ENCODE results near the gene EHD1. TPM values are rescaled to one million over a fixed set of nuclear protein-coding genes. Genes with fewer than 3 reads are reported as not detected.

Gene EHD1
- 85.6 TPM for total RNA-seq

DNA sequence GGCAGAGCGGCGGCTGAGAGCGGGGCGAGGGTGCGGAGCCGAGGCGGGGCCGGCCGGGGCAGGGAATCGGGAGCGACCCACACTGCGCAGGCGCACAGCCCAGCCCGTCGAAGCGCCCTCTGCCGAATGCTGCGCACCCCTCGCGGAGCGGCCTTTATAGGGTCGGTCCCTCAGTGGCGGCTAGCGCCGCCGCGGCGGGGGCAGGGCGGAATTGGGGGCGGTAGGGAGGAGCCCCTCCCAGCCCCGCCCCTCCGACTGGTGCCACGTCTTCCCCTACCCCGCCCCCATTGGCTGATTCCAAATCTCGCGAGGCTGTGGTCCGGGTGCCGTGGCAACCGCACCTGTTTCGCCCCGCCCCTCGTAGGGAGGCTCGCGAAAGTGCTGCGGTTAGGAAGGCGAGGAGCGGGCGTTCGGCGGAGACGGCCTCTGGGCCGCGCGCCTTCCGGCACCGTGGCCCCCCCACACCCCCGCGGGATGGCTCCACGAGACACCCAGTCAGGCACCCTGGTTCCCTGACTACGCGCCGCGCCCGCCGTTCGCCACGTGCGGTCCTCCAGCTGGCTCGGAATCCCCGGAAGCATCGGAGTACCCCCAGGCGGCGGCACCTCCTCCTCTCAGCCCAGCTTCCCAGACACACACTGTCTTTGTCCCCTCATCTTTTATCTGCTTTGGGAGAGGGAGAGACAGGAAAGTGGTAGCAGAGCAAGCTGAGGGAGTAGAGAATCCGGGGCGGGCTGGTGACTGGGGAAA lies at the start of gene EHD1:
TSS of gene EHD1 (minus strand) at position 128 of the 750 bp plus-strand sequence. CDS start 157 bp downstream, outside the sequence.
- peak; percentile 99 for DNase-seq (ENCODE audit: low spot score)

DNA sequence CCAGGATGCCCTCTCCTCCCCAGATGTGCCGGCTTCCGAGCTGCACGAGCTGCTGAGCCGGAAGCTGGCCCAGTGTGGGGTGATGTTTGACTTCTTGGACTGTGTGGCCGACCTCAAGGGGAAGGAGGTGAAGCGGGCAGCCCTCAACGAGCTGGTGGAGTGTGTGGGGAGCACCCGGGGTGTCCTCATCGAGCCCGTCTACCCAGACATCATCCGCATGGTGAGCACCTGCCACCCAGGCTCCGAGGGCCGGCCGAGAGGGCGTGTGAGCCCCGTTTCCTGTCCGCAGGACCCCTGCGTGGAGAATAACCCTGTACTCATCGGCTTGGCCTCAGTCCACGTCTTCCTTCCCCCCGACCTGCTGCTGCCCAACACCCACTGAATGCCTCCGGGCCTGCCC lies 48.3 kb upstream of the EHD1 start:
- no peak for DNase-seq (ENCODE audit: low spot score)

DNA sequence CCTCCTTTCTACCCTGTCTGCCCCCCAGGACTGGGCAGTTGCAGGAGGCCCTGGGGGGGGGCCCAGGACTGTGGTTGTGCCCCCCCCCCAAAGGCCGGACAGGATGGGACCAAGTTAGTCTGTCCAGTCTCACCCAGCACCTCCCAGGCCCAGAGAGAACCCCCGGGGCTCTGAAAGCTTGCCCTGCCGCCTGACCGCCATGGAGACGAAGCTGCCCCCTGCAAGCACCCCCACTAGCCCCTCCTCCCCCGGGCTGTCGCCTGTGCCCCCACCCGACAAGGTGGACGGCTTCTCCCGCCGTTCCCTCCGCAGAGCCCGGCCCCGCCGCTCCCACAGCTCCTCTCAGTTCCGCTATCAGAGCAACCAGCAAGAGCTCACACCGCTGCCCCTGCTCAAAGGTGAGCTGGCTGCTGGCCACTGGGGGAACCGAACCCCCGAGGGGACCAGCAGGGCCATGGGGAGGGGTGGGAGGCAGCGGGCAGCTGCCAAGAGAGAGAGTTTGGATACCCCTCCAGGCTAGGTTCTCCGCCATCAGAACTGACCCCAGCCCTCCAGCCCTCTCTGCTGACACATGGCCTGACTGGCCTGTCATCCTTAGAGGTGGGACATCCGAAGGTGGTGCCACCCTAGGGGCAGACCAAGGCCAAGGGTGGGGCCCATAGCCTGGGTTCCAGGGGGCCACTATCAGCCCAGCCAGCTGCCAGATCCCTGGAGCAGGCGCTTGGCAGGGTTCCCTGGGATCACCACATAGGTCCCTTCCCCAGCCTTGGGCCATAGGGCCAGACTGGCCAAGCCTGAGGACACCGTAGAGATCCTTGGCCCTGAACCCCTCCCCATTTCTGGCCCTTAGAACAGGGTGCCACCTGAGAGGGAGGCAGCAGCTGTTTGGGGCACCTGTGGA lies 47.4 kb upstream of the EHD1 start:
- no peak for DNase-seq (ENCODE audit: low spot score)

DNA sequence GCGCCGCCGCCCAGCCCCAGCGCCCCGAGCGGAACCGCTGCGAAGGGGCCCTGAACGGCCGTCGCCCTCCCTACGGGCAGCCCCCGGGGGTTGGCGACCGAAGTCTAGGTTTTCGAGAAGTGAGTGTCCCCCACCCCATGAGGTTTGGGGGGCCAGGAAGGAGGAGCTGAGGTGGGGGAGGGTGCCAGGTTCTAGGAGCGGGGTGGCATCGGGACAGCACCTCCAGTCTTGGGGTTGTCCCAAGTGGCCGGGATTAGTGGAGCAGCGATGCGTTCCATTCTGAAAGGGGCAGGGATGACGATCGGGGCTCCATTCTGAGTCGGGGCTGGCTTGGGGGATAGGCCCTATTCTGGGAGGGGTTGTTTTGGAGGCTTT lies 46.5 kb upstream of the EHD1 start:
- DNase-seq (ENCODE audit: low spot score) = no peak

DNA sequence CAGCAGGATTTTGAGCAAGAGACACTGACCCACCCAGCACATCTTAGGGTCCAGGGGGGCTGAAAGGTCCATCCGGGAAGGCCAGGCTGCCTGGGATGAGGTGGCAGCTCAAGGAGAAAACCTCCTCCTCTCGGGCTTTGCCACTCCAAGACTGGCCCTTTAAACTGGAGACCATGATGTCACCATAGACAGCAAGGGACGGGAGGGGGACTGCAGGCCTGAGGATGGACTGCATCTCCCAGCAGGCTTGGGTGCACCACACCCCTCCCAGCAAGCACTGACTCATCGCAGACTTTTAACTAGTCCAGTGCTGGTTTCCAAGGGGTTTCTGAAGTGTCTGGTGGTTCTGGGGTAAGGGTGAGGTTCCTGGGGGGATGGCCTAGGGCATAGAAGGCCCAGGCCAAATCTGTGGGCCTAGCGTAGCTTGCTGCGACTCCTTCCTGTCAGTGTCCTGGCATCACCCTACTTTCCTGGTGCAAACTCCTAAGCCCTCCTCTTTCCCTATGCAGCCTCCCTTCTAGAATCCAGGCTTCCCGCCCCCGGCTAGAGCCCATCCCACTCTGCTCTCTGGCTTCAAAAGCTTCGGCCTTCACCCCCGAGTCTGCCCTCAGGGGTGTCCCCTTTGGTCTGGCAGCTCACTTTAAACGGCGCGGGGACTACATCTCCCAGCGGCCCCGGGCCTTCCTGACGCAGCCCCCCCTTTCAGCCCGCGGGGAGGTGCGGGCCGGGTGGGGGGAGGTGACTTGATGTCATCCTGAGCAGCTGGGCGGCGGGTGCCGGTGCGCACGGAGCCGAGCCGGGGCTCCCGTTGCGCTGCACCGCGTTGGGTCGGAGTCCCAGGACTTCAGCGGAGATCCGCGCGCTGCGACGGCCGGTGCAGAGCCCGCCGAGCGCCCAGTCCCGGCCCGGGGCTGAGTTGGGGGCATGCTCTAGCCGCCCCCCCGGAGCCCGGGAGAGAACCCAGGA lies 45.8 kb upstream of the EHD1 start, which contains the start of gene PPP2R5B:
TSS of gene PPP2R5B (plus strand) at position 746 of the 966 bp plus-strand sequence. CDS start 1,046 bp downstream, outside the sequence.
- peak; percentile 94 for DNase-seq (ENCODE audit: low spot score)

DNA sequence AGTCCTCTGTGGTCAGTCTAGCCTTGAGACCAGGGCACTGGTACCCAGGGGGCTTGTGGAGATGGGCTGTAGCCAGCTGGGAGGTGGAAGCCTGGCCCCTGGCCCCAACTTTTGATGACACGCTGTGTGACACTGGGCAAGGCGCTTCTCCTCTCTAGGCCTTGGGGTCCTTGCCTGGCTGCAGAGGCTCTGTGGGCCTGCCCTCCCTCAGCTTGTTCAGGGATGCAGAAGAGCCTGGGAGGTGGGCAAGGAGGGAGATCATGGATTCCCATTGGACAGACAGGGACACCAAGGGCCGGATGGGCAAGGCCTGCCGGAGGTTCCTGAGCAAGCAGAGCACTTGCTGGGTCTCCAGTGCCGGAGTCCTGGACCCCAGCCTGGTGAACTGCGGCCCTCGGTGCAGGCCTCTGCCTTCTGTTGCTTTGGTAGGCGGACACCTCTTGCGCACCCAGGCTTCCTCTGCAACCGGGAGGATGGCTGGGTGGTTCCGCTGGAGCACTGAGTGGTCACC lies 44.8 kb upstream of the EHD1 start:
- DNase-seq (ENCODE audit: low spot score) = no peak

DNA sequence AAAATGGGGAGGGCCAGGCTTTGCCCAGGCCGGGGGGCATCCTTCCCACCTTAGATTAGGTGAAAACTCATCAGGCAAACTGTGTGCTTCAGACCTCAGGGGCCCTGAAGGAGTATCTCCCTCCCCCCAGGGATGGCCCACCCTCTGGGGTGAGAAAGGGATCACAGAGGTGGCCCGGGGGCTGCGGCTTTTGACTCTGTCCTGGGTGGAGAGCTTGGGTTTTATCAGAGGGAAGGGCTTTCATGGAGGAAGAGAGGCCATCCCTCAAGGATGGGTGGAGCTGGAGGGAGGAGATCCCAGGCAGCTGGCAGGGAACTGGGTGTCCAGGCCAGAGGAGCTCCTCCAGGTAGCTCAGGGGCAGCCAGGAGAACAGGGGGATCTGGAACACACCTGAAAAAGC lies 43.0 kb upstream of the EHD1 start:
- no peak for DNase-seq (ENCODE audit: low spot score)

DNA sequence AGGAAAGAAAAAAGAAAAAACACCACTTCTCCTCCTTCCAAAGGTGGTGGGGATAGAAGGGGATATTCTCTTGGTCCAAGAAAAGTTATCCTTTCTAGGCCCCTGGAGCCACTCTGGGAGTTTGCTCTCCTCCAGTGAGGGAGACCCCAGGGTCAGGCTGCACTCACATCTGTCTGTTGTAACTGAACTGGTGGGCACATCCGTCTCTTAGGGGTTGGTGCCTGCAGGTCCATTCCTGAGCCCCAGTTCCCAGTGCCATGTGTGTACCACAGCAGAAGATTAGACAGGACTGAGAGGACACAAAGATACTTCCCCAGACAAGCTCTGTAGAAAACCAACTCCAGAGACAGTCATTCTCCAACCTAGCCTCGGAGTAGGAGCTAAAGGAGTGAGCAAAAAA lies 41.7 kb upstream of the EHD1 start:
- no peak for DNase-seq (ENCODE audit: low spot score)

DNA sequence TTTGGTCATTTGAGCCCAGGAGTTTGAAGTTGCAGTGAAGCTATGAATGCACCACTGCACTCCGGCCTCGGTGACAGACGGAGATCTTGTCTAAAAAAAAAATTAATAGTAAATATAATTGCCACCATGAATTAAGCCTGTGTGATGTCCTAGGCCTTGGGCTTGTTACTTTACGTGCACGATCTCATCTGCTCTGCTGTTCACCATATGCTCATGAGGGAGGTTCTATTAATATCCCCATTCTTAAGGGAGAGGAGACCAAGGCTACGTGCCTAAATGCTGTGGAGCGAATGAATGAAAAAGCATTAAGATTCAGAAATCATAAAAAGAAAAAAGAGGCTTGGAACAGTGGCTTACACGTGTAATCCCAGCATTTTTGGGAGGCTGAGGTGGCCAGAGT lies 41.2 kb upstream of the EHD1 start:
- no peak for DNase-seq (ENCODE audit: low spot score)

DNA sequence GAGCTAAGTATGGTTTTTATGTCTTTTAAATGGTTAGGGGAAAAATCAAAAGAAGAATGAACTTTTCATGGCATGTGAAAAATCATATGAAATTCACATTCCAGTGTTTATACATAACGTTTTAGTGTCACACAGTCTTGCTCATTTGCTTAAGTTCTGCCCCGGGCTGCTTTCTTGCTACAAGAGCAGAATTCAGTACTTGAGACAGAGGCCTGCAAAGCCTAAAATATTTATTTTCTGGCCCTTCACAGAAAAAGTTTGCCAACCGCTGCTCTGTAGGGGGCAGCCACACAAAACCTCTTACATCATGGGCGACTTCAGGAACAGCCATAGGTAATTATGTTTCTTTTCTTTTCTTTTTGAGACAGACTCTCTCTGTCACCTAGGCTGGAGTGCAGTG lies 39.6 kb upstream of the EHD1 start:
- no peak for DNase-seq (ENCODE audit: low spot score)

DNA sequence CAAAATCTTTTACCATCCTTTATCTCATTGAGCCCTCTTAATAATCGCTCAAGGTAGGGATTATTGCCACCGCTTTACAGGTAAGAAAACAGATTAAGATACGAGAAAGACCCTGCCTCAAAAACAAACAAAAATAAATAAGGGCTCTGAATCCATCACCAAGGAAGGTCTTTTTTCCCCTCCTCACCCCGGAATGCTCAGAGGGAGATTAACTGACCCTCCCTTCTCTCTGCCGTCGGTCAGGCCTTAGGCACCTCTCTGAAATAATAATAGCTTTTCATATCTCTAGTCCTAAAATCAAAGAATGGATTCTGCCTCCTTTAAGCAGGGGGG lies 39.2 kb upstream of the EHD1 start:
- no peak for DNase-seq (ENCODE audit: low spot score)

DNA sequence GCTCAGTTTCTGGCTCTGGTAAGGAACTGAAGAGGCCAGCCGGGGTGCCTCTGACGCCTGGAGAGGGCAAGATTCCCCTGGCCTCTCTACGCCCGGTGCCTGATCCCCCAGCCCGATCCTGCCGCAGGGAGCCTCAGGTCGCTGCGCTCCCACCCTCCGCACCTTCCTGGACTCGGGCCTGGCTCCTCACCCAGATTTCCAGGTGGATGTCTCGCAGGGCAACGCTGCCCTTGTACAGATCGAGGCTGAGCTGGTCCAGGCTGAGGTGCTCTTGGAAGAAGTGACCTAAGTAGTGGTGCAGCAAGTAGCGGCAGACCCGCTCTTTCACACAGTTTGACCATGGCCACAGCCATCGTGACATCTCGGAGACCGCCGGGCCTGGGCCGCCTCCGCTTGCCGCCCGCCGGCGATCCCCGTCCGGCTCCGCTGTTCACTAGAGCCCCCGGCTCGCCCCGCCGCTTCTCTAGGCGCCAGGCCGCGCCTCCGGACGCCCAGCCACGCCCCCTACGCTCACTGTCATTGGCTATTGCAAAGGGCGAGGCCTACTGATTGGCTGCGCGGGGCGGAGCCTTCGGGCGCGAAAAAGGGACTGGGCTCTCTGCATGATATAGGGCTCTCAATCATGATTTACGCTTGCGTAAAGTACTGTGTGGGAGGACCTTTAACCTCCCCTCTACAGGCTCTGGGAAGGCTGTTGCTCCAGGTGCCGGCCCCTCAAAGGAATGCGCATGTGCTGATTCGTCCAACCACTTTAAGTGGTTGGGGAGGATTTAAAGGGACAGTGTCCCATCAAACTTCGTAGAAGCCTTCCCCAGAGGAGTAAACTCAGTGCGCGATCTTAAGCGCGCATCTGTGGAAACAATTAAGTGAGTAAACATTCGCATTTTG lies 38.6 kb upstream of the EHD1 start, which contains the start of gene ATG2A:
TSS of gene ATG2A (minus strand) at position 435 of the 888 bp plus-strand sequence. CDS start at position 361, 74 bp downstream.
- peak; percentile 99 for DNase-seq (ENCODE audit: low spot score)

DNA sequence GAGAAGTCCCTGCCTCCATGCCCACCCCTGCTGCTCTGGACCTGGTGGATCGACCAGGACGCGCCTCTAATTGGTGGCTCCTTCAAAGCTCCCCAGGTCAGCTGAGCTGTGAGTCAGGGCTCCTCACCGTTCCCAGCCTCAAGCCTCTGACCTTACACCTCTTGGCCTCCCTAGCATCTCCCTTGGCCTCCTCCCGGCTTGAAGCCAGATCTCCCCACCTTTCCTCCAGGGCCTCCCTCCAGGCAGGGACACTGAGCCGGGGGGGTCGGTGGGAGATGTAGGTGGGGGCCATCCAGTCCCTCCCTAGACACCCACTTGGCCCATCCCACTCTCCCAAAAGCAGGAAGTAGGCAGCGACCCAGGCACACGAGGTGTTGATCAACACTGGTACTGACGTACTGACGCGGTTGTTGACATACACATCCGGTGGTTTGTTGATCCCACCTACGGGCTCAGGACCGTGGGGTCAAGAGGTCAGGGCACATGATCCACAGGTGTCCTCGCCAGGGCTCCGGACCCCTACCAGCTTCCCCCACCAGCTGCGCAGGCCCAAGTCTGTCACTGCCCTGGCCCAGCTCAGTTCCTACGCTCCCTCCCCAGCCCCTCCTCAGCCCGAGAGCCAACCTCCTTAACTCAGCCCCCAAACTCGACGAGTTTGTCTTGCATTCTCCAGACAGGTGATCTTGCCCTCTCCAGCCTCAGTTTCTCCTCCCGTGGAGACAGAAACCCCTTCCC lies 37.8 kb upstream of the EHD1 start:
- DNase-seq (ENCODE audit: low spot score) = peak; percentile 46

DNA sequence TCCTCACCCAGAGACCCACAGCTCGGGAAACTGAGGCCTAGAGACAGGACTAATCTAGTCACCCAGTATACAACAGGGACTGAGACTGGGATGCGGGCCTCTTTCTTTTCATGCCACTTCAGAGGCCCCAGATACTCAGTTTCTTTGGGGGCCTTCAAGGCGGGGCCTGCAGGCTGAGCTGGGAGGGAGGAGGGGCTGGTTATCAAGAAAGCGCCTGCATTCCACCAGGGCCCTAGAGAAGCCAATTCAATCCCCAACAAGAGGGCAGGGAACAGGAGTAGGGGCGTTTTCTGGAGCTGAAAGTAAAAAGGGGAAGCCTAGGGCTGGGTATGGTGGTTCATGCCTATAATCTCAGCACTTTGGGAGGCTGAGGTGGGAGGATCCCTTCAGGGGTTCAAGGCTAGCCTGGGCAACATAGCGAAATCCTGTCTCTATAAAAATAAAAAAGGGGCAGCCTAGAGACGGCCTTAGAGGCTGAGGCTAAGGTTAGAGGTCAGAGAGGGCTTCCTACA lies 37.0 kb upstream of the EHD1 start:
- no peak for DNase-seq (ENCODE audit: low spot score)

DNA sequence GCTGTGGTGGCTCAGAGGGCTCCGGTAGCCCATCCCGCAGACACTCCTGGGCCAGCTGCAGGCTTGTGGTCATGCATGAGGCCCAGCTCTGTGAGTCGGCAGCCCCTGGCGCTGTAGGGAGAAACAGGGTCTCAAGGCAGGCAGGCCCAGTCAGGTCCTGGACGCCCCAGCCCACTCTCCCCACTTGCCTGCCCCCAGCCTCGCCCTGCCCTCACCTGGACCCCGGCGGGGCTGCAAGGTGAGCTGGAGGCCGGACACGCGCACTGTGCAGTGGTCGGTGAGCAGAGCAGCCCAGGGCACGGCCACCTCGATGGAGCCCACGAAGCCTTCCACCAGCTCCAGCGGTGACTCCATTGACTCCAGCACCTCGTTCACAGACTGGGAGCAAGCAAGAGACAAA lies 35.7 kb upstream of the EHD1 start:
- no peak for DNase-seq (ENCODE audit: low spot score)

DNA sequence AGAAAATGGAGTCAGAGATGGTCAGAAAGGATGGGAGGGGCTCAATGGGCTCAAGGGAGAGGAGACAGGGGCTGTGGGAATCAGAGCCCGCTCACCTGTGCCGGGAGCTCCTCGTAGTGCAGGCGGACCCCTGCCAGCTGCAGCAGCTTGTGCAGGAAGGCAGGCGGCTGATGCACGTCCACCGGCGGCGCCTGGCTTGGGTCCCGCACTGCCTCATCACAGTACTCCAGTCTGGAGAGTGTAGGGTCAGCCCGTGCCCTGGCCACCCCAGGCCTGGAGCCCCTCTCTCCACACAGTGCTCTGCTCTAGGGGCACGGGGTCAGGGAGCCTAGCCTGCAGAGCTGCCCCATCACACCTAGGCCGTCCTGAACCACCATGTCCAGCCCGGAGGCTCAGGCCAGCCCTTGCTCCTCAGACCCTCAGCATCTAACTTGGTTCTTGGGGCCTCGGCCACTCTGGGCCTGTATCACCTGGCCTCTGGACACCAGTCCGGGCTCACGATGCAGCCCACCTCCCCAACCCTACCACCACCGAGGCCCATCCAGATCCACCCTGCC lies 34.8 kb upstream of the EHD1 start:
- no peak for DNase-seq (ENCODE audit: low spot score)

DNA sequence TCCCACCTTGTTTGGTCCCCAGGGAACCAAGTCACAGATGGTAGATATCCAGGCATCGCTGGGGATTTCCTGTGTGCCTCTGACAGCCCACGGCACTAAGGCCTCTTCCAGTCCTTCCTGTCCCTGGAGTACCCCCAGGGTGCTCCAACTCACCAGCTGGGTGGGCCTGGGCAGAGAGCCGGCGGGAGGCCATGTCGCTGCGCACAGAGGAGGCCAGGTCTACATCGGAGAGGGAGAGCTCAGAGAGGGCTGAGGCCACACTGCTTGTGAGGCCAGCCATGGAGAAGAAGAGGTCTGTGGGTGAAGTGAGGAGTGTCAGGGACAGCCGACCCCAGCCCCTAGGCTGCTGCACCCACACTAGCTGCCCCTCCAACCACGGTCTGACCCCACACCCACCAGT lies 33.3 kb upstream of the EHD1 start:
- DNase-seq (ENCODE audit: low spot score) = no peak

DNA sequence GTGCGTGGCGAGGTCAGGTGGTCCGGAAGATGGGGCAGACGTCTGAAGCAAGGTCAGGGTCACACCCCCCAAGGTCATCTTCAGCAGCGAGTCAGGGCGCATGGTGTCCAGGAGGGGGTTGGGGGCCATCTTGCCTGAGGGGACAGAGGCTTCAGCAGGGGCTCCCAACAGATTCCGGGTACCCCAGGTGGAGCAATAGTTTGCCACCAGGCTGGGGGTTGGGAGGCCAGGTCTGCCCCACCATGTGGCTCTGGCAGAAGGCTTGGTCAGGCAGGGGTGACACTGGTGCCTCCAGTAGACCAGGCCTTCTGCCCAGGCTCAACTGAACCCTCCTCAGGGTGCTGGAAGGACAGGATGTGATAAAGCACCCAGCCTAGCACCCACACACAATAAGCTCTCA lies 32.7 kb upstream of the EHD1 start:
- no peak for DNase-seq (ENCODE audit: low spot score)

DNA sequence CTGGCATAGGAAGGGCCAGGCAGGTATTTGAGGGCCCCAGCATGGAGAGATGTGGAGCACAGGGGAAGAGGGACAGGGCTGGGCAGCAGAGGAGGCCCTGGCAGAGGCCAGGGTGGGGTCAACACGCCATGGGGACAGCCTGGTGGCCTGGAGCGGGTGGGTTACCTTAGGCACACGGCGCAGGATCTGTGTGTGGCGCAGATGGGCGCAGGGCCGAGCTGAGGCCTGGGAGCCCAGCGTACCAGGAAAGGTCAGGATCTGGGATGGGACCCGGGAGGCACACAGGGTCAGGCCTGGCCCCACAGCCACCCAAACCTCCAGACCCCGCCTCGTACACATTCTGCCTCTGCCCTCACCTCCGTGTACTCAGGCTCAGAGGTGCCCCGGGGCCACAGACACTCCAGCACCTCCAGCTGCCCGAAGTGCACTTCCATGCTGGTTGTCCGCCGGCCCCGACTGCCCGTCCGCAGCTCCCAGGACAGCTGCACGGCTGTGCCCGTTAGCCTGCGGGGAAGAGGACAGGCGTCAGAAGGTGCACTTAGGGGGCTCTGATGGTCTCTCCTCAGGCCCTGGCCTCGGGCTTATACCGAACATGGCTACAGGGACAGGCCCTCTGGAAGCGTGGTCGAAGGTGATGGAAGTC lies 32.2 kb upstream of the EHD1 start:
- DNase-seq (ENCODE audit: low spot score) = no peak
